ENCODE measurements around the gene FBXO48. TPM values are rescaled to one million over a fixed set of nuclear protein-coding genes. Genes with fewer than 3 reads are reported as not detected.

Gene FBXO48
- total RNA-seq, 2 donors from 2014 or later, result 1.8 to 2.5 TPM

DNA sequence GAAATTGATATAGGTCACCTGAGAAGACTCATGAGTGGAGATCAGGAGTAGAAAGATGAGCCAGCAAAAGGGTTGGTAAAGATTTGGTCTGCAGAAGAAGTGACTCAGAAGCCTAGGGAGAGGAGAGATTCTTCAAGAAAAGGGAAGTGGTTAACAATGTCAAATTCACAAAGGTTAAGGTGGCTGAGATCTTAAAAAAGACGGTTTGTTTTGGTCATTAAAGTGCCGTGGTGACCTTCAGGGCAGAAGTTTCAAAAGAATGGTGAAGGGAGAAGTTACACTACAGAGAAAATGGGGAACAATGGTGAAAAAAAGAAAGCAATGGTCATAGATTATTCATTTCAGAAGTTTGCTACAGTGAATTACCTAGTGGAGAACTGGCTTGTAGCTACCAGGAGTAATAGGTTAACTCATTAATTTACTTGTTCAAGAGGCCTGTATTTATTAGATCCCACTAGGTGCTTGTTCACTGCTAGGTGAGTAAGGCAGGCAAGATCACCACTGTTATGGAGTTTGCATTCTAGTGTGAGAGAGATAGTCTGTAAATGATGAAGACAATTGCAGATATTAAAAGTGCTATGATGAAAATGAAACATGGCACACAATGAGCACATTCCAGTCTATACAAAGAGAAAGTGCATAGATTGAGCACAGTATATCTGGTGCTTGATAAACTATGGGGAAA, 43.0 kb downstream of the FBXO48 start:
- no peaks in the 10 kb centered on the region for H3K27me3 Mint-ChIP-seq
- peaks cover 43 to 48% of the 10 kb centered on the region in 2 donors for H3K4me1 Mint-ChIP-seq (ENCODE audit: low read depth in 2 of 2)
- no peak overlapping the region for H3K4me3 Mint-ChIP-seq
- H3K27ac Mint-ChIP-seq, result no peak overlapping the region
- ATAC-seq, result peak; percentile 90
- peaks cover 5% of the 10 kb centered on the region for H3K9me3 Mint-ChIP-seq
- H3K36me3 Mint-ChIP-seq, result peaks cover 5% of the 10 kb centered on the region
- peak; percentile 67 for DNase-seq (ENCODE audit: low spot score)

DNA sequence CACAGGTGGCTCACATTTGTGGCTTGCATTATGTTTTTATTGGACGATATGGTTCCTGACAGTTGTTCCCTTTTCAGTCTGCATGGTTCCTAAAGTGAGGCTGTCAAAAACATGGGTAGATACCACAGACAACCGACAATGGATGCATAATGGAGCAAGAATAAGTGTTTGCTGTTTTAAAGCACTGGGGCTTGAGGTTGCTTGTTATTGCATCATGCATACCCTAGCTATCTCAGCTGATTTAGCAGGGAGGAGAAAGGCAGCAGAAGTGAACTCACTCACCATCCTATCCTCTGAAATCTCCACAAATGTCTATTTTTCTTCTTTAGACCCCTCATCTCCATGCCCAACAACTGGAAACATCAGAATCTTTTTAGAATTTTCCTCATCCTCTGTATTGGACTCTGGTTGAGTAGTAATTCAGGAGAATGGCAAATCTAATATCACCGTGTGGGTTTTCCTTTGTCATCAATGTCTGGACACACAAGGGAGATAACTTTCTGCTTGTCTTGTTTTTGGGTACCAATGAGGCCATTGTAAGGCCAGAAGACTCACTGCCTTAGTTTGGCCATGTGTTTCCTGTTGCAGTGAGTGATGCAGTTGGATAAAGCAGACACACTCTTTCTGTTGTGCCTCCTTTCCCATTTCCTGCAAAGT, 46.7 kb downstream of the FBXO48 start:
- Mint-ChIP-seq H3K27me3 (no peaks in the 10 kb centered on the region), H3K9me3 (peaks cover 5% of the 10 kb centered on the region)

DNA sequence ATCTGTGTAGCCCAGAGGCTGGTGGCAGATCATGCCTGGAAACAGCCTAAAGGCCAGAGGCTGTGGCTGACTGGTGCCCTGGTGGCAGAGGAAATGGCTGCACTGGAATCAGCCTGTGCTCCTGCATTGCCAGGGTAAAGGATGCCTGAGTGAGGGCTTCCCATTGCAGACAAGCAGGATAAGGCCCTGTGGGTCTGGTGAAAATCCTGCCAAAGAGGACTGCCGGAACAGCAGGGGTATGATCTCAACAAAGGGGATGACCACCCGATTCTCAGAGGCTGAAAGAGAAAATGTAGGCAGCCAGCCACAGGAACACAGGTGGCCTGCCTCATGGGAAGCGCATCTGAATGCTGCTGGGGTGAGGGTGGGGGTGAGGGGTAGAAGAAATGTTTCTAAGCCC, 48.2 kb downstream of the FBXO48 start:
- Mint-ChIP-seq H3K9me3 (peaks cover 5% of the 10 kb centered on the region), H3K27ac (peak overlapping the region; percentile 74 to 93), H3K27me3 (no peaks in the 10 kb centered on the region), H3K36me3 (peaks cover 5% of the 10 kb centered on the region), H3K4me3 (no peak overlapping the region), H3K4me1 (ENCODE audit: low read depth in 2 of 2) (peaks cover 56 to 62% of the 10 kb centered on the region in 2 donors)
- DNase-seq (ENCODE audit: low spot score) (no peak), ATAC-seq (peak in 1 of 2 donors; percentile 34)

More for the DNA sequence above, 46.7 kb downstream of the FBXO48 start:
- ATAC-seq, result no peak
- Mint-ChIP-seq H3K27ac (peak overlapping the region; percentile 50 to 93), H3K36me3 (peaks cover 5% of the 10 kb centered on the region), H3K4me1 (ENCODE audit: low read depth in 2 of 2) (peaks cover 56 to 58% of the 10 kb centered on the region in 2 donors), H3K4me3 (peak overlapping the region; percentile 10)
- DNase-seq (ENCODE audit: low spot score), result no peak

DNA sequence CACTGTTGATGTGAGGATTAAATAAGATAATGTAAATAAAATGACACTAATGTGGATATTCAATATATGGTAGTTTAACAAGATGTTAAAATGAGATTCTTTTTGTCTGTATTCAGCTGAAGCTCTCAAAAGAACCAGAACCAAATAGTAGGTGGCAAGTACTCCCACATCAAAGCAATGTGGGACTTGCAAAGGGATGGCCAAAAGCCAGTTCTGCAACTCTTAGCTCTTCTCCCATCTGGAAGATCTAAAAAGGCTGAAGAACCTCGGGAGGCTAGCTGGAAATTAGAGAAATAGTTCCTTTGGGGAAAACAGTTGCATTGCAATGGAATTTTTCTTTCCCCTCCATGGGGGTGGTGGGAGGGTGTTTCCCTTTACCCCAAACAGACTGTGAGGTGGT, 48.7 kb downstream of the FBXO48 start:
- H3K36me3 Mint-ChIP-seq, result peaks cover 5% of the 10 kb centered on the region
- DNase-seq (ENCODE audit: low spot score), result no peak
- H3K4me1 Mint-ChIP-seq (ENCODE audit: low read depth in 2 of 2), result peaks cover 59 to 66% of the 10 kb centered on the region in 2 donors
- no peak for ATAC-seq
- H3K4me3 Mint-ChIP-seq, result peak overlapping the region; percentile 64
- H3K27ac Mint-ChIP-seq, result peak overlapping the region; percentile 74 to 93
- H3K27me3 Mint-ChIP-seq, result no peaks in the 10 kb centered on the region
- peaks cover 5% of the 10 kb centered on the region for H3K9me3 Mint-ChIP-seq

DNA sequence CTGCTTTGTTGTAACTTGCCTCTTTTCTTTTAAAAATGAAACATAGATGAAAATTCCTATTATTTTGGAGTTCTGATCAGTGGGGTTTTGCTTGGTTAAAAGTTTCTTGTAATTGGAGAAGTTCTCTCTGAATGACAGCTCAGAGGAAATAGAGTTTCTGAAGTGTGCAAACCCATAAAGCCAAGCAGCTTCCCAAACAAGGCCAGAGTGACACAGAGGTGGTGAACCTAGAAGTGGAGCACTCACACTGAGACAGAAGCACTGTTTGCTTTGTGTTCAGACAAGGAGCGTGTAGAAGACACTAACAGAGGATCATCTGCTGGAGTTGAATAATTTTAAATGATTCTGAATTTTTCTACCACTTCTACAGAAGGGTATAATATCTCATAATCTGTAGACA, 49.2 kb downstream of the FBXO48 start:
- Mint-ChIP-seq H3K9me3 (peaks cover 5% of the 10 kb centered on the region), H3K27me3 (no peaks in the 10 kb centered on the region), H3K4me3 (peak overlapping the region; percentile 64), H3K27ac (peak overlapping the region; percentile 74 to 93), H3K4me1 (ENCODE audit: low read depth in 2 of 2) (peaks cover 60 to 69% of the 10 kb centered on the region in 2 donors), H3K36me3 (peaks cover 5% of the 10 kb centered on the region)
- ATAC-seq, result peak; percentile 70 to 74
- DNase-seq (ENCODE audit: low spot score), result no peak

DNA sequence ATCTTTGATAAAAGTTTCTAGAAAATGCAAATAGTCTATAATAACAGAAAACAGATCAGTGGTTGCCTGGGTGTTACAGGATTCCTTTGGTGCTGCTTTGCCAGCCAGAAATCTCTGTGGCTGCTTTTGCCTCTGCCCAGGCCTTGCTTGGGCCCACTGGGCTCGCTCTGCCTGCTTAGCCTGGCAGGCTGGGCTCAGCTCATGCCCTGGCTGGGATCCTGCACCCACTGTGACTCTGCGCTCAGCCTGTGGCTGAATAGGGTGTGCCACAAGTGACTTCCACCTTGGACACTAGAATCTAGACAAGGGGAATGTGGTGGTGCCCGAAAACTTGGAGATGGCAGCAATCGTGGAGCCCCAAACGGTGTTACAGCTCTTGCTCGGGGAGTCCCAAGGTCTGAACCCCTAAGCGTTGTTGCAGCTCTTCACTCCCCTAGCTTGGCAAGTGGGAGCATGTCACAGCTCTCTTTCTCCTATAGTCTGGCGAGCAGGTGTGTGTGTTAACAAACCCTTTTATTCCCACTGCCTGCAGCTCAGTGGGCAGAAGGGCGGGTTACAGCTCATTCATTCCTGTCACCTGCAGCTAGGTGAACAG, 50.9 kb downstream of the FBXO48 start:
- Mint-ChIP-seq H3K36me3 (no peaks in the 10 kb centered on the region), H3K9me3 (peaks cover 2% of the 10 kb centered on the region), H3K4me1 (ENCODE audit: low read depth in 2 of 2) (peaks cover 63 to 77% of the 10 kb centered on the region in 2 donors)

DNA sequence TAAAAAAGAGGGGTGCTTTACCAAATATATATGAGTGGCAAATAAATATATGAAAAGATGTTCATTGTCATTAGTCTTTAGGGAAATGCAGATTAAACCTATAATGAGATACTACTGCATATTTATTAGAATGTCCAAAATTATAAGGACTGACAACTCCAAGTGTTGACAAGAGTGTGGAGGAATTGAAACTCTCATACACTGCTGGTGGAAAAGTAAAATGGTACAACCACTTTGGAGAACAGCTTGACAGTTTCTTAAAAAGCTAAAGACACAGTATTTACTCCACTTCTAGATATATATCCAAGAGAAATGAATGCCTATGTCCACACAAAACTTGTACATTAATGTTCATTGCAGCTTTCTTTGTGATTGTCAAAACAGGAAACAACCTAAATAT, 51.6 kb downstream of the FBXO48 start:
- Mint-ChIP-seq H3K4me1 (ENCODE audit: low read depth in 2 of 2) (peaks cover 60 to 75% of the 10 kb centered on the region in 2 donors), H3K36me3 (no peaks in the 10 kb centered on the region), H3K27ac (peak overlapping the region; percentile 74 to 93), H3K27me3 (no peaks in the 10 kb centered on the region), H3K9me3 (peaks cover 2% of the 10 kb centered on the region), H3K4me3 (no peak overlapping the region)
- DNase-seq (ENCODE audit: low spot score), result no peak
- ATAC-seq, result no peak

More for the DNA sequence above, 50.9 kb downstream of the FBXO48 start:
- Mint-ChIP-seq H3K27ac (peak overlapping the region; percentile 74 to 93), H3K27me3 (no peaks in the 10 kb centered on the region), H3K4me3 (peak overlapping the region; percentile 27)
- ATAC-seq (no peak), DNase-seq (ENCODE audit: low spot score) (no peak)

DNA sequence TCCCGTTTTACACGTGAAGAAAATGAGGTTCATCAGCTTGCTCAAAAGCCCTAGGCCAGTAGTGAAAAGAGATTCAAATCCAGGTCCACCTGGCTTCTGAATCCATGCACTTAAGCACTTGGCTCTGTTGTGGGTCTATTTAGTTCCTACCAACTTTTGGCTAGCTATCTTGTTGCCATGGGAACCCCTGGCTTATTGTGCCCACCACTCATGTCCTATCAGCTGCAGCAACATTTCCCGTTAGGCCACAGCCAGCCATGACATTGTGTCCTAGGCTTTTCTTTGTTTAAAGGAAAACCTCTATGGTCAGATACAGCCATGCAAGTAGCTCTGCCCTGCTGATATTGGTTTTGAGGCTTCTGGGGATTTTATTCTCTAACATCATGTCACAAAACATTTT, 52.2 kb downstream of the FBXO48 start:
- peaks cover 7% of the 10 kb centered on the region for H3K9me3 Mint-ChIP-seq
- ATAC-seq, result no peak
- DNase-seq (ENCODE audit: low spot score), result no peak
- H3K27ac Mint-ChIP-seq, result peak overlapping the region; percentile 74 to 93
- no peaks in the 10 kb centered on the region for H3K27me3 Mint-ChIP-seq
- H3K36me3 Mint-ChIP-seq, result no peaks in the 10 kb centered on the region
- H3K4me1 Mint-ChIP-seq (ENCODE audit: low read depth in 2 of 2), result peaks cover 62 to 76% of the 10 kb centered on the region in 2 donors
- no peak overlapping the region for H3K4me3 Mint-ChIP-seq

DNA sequence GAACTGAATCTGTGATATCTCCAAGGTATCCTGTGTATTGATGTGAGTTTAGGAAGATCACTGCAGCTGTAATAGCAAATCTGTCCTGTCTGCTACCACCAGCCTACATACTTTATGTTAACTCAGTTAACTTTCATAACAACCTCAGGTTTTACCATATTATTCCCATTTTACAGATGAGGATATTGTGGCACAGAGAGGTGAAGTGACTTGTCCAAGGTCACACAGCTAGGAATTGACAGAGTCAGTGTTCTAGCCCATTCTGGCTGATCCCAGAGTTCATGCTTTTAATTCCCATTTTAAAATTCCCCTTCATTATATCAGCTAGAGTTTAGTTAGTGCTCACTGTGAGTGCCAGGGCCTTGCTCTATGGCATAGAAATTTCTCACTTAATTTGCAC, 52.6 kb downstream of the FBXO48 start:
- DNase-seq (ENCODE audit: low spot score) (no peak), ATAC-seq (no peak)
- Mint-ChIP-seq H3K27me3 (no peaks in the 10 kb centered on the region), H3K36me3 (no peaks in the 10 kb centered on the region), H3K4me1 (ENCODE audit: low read depth in 2 of 2) (peaks cover 59 to 76% of the 10 kb centered on the region in 2 donors), H3K9me3 (peaks cover 7% of the 10 kb centered on the region), H3K27ac (peak overlapping the region; percentile 74 to 93), H3K4me3 (no peak overlapping the region)

DNA sequence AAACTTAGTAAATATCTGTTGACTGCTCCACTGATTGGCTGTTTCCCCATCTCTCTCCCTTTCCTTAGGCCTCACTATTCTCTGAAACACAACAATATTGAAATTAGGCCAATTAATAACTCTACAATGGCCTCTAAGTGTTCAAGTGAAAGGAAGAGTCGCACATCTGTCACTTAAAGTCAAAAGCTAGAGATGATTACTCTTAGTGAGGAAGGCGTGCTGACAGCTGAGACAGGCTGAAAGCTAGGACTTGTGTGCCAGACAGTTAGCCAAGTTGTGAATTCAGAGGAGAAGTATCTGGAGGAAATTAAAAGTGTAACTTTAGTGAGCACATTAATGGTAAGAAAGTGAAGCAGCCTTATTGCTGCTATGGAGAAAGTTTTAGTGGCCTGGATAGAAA, 53.6 kb downstream of the FBXO48 start:
- Mint-ChIP-seq H3K27me3 (no peaks in the 10 kb centered on the region), H3K4me3 (peak overlapping the region; percentile 18), H3K36me3 (peaks cover under 1% of the 10 kb centered on the region), H3K27ac (peak overlapping the region; percentile 69 to 80), H3K9me3 (peaks cover 7% of the 10 kb centered on the region), H3K4me1 (ENCODE audit: low read depth in 2 of 2) (peaks cover 55 to 76% of the 10 kb centered on the region in 2 donors)
- ATAC-seq (no peak), DNase-seq (ENCODE audit: low spot score) (no peak)

DNA sequence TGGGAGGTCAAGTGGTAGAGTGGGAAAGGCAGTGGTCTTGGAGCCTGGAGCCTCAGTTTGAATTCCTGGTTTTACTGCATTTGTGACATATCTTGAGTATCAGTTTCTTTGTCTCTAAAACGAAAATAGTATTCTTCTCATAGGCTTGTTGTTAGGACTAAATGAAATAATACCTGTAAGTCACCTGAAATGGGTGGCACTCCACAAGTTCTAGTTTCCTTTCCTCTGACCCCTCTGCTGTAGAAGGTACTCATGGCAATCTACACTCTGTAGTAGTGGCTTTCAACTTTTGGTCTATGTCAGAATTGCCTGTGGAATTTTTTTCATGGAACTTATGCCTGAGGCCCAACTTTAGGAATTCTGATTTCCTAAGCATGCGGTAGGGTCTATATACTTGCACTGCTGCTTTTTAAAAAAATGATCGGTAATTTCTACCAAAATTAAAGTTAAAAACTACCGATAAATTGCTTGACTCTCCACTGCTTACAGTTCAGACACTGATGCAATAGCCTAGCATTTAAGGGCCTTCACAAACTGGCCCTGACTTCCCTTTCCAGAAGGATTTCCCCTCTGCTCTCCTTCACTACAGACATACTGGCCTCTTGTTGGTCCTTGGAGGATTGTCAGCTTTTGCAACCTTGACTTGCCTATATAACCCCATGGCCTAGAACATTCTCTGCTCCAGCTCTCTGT, 54.8 kb downstream of the FBXO48 start:
- H3K4me3 Mint-ChIP-seq, result peak overlapping the region; percentile 74
- ATAC-seq, result peak in 1 of 2 donors; percentile 45
- H3K36me3 Mint-ChIP-seq, result peaks cover 12% of the 10 kb centered on the region
- peaks cover 12% of the 10 kb centered on the region for H3K9me3 Mint-ChIP-seq
- H3K27me3 Mint-ChIP-seq, result no peaks in the 10 kb centered on the region
- H3K4me1 Mint-ChIP-seq (ENCODE audit: low read depth in 2 of 2), result peaks cover 54 to 74% of the 10 kb centered on the region in 2 donors
- no peak for DNase-seq (ENCODE audit: low spot score)
- peak overlapping the region; percentile 80 to 83 for H3K27ac Mint-ChIP-seq

DNA sequence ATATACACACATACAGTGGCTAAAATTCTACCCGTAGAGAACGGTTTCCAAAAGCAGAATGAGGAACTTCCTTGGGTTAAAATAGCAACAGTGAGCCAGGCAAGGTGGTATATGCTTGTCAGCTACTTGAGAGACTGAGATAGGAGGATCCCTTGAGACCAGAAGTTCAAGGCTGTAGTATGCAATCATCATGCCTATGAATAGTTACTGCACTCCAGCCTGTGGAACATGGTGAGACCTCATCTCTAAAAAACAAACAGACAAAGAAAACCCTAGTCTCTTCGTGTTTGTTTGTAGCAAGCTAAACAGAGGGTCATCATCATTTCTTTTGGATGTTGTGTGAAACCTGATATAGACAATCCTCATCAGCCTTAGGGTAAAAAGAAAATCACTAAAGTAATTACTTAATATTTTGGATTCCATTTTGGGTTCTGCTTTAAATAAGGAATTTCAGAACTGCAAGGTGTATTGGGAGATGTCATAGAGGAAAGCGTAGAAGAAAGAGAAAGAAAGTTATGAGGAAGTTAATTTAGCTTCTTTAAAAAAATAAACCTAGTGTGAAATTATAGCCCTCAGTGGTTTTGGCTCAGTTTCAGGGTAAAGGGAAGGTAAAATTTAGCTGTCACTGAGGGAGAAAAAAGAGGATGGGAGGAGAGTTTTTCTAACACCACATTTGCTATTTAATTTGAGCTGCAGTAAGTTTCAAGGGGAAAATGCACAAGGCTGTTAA, 55.5 kb downstream of the FBXO48 start:
- no peak for ATAC-seq
- H3K36me3 Mint-ChIP-seq, result peaks cover 19% of the 10 kb centered on the region
- H3K9me3 Mint-ChIP-seq, result peaks cover 12% of the 10 kb centered on the region
- DNase-seq (ENCODE audit: low spot score), result no peak
- H3K27ac Mint-ChIP-seq, result peak overlapping the region; percentile 80 to 83
- peaks cover 55 to 74% of the 10 kb centered on the region in 2 donors for H3K4me1 Mint-ChIP-seq (ENCODE audit: low read depth in 2 of 2)
- H3K27me3 Mint-ChIP-seq, result no peaks in the 10 kb centered on the region
- H3K4me3 Mint-ChIP-seq, result peak overlapping the region; percentile 74
